Tibial nerve (tissue), 4 donors: Measurements from ENCODE around the gene SEC63. TPM values are rescaled to one million over a fixed set of nuclear protein-coding genes. Genes with fewer than 3 reads are reported as not detected.

Experiments
- DNase-seq, 2 donors: peaks; one replicate each; pipeline ENCODE4 v3.0.0-alpha.2; 2019; ENCODE audit warnings: low spot score in 2 of 2
- H3K27ac ChIP-seq, 4 donors: fragments of 200-600 bp; sonication (generic) in 3 of 4; one replicate each; pipeline ENCODE4 v1.5.1; 2017 to 2019; ENCODE audit warnings: mild to moderate bottlenecking in 1 of 4
- H3K27me3 ChIP-seq, 2 donors: fragments of 200-600 bp; sonication (generic) in 1 of 2; one replicate each; pipeline versions ENCODE4 v1.5.1 to v1.6.0; 2017 to 2019
- H3K36me3 ChIP-seq, 3 donors: fragments of 200-600 bp; sonication (generic); one replicate each; pipeline ENCODE4 v1.5.1; 2018 to 2019
- H3K4me1 ChIP-seq, 4 donors: fragments of 200-600 bp; sonication (generic) in 3 of 4; one replicate each; pipeline ENCODE4 v1.5.1; 2017 to 2019
- H3K4me3 ChIP-seq, 4 donors: fragments of 200-600 bp; sonication (generic) in 3 of 4; one replicate each; pipeline ENCODE4 v1.5.1; 2017 to 2019; ENCODE audit warnings: mild to moderate bottlenecking in 1 of 4, moderate library complexity in 1 of 4
- H3K9me3 ChIP-seq, 4 donors: fragments of 200-600 bp; sonication (generic) in 3 of 4; one replicate each; pipeline ENCODE4 v1.5.1; 2017 to 2019
- CTCF ChIP-seq, 5 experiments: fragments of 200-600 bp in 3 of 5; fragments of 450-650 bp in 2 of 5; sonication (generic) in 3 of 5; IDR thresholded peaks; one replicate each; pipeline ENCODE4 v1.5.1; 2016 to 2019; ENCODE audit warnings: antibody characterized with exemption in 5 of 5, mild to moderate bottlenecking in 3 of 5, moderate library complexity in 2 of 5
- EP300 ChIP-seq, 2 donors: sonication (generic); formaldehyde crosslinking; IDR thresholded peaks; one replicate each; pipeline ENCODE4 v1.6.1; 2017; ENCODE audit warnings: antibody characterized with exemption in 2 of 2, mild to moderate bottlenecking in 1 of 2
- POLR2A ChIP-seq, 2 donors: fragments of 450-650 bp; IDR thresholded peaks; one replicate each; pipeline ENCODE4 v1.6.1; 2017; ENCODE audit warnings: antibody characterized with exemption in 2 of 2, mild to moderate bottlenecking in 2 of 2, moderate library complexity in 2 of 2
- WGBS, 2 donors: methylation state at CpG; one replicate each; pipeline ENCODE4 v1.1.5; 2018; 5-methylcytosine and 5-hydroxymethylcytosine counted together
- total RNA-seq, 4 donors: library from RNA; depleted of rRNA; stranded (reverse); fragments of >200 nt; gene quantifications; one replicate each; pipeline ENCODE4 v1.1.0, GENCODE V29; 2016

Gene SEC63
- total RNA-seq, 4 donors from 2014 or later: 32.6 to 84.0 (median 44.5) TPM

GRCh38 chr6:107869871-107870270, 88.1 kb downstream of the SEC63 start:
- DNase-seq: no peak
- H3K9me3 ChIP-seq: no peaks in the 10 kb centered on the region
- TF ChIP-seq POLR2A (IDR thresholded peaks at IDR 0.05): no peak
- no peak for TF ChIP-seq EP300 (IDR thresholded peaks at IDR 0.05)
- no peak for TF ChIP-seq CTCF (IDR thresholded peaks at IDR 0.05)
- no peaks in the 10 kb centered on the region for H3K27me3 ChIP-seq
- no peaks in the 10 kb centered on the region for H3K4me1 ChIP-seq
- peaks cover 0 to 27% (median 0%) of the 10 kb centered on the region in 3 donors for H3K36me3 ChIP-seq
- no peak overlapping the region for H3K4me3 ChIP-seq
- no peak overlapping the region for H3K27ac ChIP-seq
- 0% methylated on average over 1 of the region's 1 CpG for WGBS, 2 donors

DNA sequence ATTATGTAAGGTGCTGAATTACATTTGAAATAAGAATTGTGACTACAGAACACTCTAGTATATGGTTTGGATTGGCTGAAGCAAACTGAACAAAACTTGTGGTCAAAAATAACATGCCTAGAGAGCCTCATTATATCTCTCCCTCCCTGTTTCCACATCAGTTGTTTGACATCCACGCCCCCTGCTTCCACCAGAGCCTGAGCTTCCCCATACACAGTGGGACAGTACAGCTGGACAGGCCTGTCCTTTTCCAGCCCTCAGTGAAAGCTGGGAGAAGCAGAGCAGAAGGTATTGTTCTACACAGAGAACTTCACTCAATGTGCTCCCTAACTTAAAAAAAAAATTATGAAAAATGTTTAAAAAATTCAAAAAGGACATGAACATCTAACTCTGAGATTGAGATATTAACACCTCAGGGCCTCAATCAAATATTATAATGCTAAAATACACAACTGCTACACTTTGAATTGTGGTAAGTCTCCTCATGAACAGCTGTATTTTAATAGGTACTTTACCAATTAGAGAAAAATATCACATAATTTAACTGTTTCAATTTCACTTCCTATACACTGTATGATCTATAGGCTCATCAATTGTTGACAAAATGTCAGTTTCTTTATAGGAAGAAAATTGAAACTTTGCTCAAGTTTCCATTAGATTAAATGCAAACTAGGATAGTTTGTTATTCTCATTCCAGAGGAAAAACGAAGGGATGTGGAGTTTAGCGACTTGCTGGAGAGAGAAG, 89.0 kb downstream of the SEC63 start:
- Histone ChIP-seq H3K27ac (no peak overlapping the region), H3K9me3 (no peaks in the 10 kb centered on the region), H3K36me3 (peaks cover 0 to 22% (median 0%) of the 10 kb centered on the region in 3 donors), H3K27me3 (no peaks in the 10 kb centered on the region), H3K4me1 (no peaks in the 10 kb centered on the region), H3K4me3 (no peak overlapping the region)
- TF ChIP-seq POLR2A (IDR thresholded peaks at IDR 0.05): no peak
- 55 to 58% methylated on average over 3 of the region's 3 CpGs for WGBS, 2 donors
- DNase-seq: no peak

- 18 to 29% methylated on average over 4 of the region's 4 CpGs for WGBS, 2 donors
- H3K36me3 ChIP-seq: peaks cover 0 to 22% (median 0%) of the 10 kb centered on the region in 3 donors
- H3K27me3 ChIP-seq: no peaks in the 10 kb centered on the region
- DNase-seq: no peak
- TF ChIP-seq EP300 (IDR thresholded peaks at IDR 0.05) (no peak), POLR2A (IDR thresholded peaks at IDR 0.05) (no peak), CTCF (IDR thresholded peaks at IDR 0.05) (no peak)
- no peak overlapping the region for H3K27ac ChIP-seq
- no peak overlapping the region for H3K4me3 ChIP-seq
- H3K9me3 ChIP-seq: no peaks in the 10 kb centered on the region
- no peaks in the 10 kb centered on the region for H3K4me1 ChIP-seq
Measured at GRCh38 chr6:107867302-107867615, 90.7 kb downstream of the SEC63 start.

DNA sequence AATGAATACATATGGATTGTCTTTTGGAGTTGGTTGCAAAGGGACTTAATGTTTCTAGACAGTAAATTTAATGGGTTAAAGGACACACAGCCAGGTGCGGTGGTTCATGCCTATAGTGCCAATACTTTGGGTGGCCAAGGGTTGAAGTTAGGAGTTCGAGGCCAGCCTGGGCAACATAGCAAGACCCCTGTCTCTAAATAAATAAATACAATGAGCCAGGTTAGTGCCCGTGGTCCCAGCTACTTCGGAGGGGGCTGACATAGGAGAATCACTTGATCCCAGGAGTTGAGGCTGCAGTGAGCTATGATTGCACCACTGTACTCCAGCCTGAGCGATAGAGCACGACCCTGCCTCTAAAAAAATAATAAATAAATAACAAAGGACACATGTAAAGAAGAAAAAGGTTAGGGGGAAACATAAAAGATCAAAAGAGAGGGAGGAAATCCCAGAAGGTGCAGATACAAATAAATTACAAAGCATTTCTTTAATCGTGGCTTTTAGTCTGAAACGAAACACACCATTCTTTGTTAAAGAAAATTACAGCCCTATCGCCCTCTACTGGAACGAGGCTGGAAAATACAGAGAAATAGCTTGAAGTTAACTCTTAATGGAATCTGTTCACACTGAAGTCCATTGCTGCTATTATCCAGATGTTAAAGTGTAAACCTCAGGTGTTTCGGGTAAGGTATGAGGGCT, 91.3 kb downstream of the SEC63 start:
- H3K9me3 ChIP-seq: no peaks in the 10 kb centered on the region
- DNase-seq: no peak
- no peak overlapping the region for H3K4me3 ChIP-seq
- peaks cover 0 to 21% (median 0%) of the 10 kb centered on the region in 3 donors for H3K36me3 ChIP-seq
- TF ChIP-seq POLR2A (IDR thresholded peaks at IDR 0.05): no peak
- peak in 4 of 5 experiments; percentile 17 to 51 (median 34) for TF ChIP-seq CTCF (IDR thresholded peaks at IDR 0.05)
- WGBS, 2 donors: 40 to 43% methylated on average over 11 of the region's 11 CpGs
- H3K27ac ChIP-seq: no peak overlapping the region
- H3K4me1 ChIP-seq: no peaks in the 10 kb centered on the region
- H3K27me3 ChIP-seq: no peaks in the 10 kb centered on the region

GRCh38 chr6:107864226-107865127, 93.5 kb downstream of the SEC63 start:
- Histone ChIP-seq H3K27ac (no peak overlapping the region), H3K9me3 (no peaks in the 10 kb centered on the region), H3K36me3 (no peaks in the 10 kb centered on the region), H3K4me1 (no peaks in the 10 kb centered on the region), H3K27me3 (no peaks in the 10 kb centered on the region), H3K4me3 (no peak overlapping the region)
- TF ChIP-seq POLR2A (IDR thresholded peaks at IDR 0.05) (no peak), CTCF (IDR thresholded peaks at IDR 0.05) (no peak), EP300 (IDR thresholded peaks at IDR 0.05) (no peak)
- DNase-seq: no peak
- 59 to 65% methylated on average over 5 of the region's 5 CpGs for WGBS, 2 donors
